K562 (cell line): ENCODE results near the gene CPA4. TPM values are rescaled to one million over a fixed set of nuclear protein-coding genes. Genes with fewer than 3 reads are reported as not detected.
A peak's percentile ranks its signal among the peaks of the same experiment; 100 is the strongest.

Experiments used
- ATAC-seq: fragments of 200-7000 bp; cut with Tn5 transposase; 3 replicates; pipeline ENCODE4 v1.9.1; 2020; ENCODE audit warnings: moderate library complexity
- BruUV-seq: library from RNA; stranded (reverse); fragments of 400-500 nt; replicated peaks from 2 replicates; lab custom pipeline; 2021; lab: Mats Ljungman, UMichigan
- CTCF ChIA-PET: fragments of 300-600 bp; formaldehyde crosslinking; extraction: SDS; loops from one replicate; lab custom pipeline; 2021; ENCODE audit warnings: low intra/inter-chr PET ratio; lab: Yijun Ruan, JAX
- POLR2A ChIA-PET: fragments of 300-600, 350-650 bp; sonication (Branson Sonifier 250); formaldehyde crosslinking; extraction: SDS; loops from one replicate; lab custom pipeline; 2021; ENCODE audit warnings: antibody characterized with exemption, inconsistent platforms; lab: Yijun Ruan, JAX
- DNase-seq, 4 experiments: peaks; one replicate each; pipeline versions ENCODE4 v3.0.0 to v3.0.0-alpha.2; 2011 to 2018; ENCODE audit warnings: low spot score in 3 of 4, mixed read lengths in 3 of 4; ENCODE audit errors: extremely low read depth in 1 of 4
- FAIRE-seq: peaks from 2 replicates; lab custom pipeline; 2011; peaks lifted over from hg19 to GRCh38; lab: Jason Lieb, UNC
- H2AFZ ChIP-seq: 2 replicates; pipeline ENCODE4 v1.6.0; 2011; ENCODE audit warnings: low read depth, low read length, control low read depth, inconsistent platforms
- H3K27ac ChIP-seq: fragments of 200-600 bp; 3 replicates; pipeline ENCODE4 v1.8.0; 2011; ENCODE audit warnings: low read depth, mild to moderate bottlenecking, control low read depth, inconsistent platforms, low read length, moderate library complexity, mixed read lengths; ENCODE audit errors: extremely low read depth
- H3K27me3 ChIP-seq, 2 experiments: fragments of 300-600 bp in 1 of 2; 2 replicates in 1 of 2; 3 replicates in 1 of 2; pipeline versions ENCODE4 v1.6.0 to v1.8.0; 2011; ENCODE audit warnings: inconsistent platforms in 2 of 2, low read length in 2 of 2, mild to moderate bottlenecking in 1 of 2, mixed read lengths in 1 of 2, moderate library complexity in 1 of 2; ENCODE audit not compliant: control insufficient read depth in 2 of 2, insufficient read depth in 2 of 2
- H3K36me3 ChIP-seq: fragments of 300-600 bp; 3 replicates; pipeline ENCODE4 v1.8.0; 2011; ENCODE audit warnings: mild to moderate bottlenecking, low read length, inconsistent platforms; ENCODE audit not compliant: control insufficient read depth, insufficient read depth
- H3K4me1 ChIP-seq, 2 experiments: fragments of 200-600 bp in 1 of 2; replicated peaks in 1 of 2; 2 replicates in 1 of 2; 3 replicates in 1 of 2; pipeline versions ENCODE4 v1.5.1 to v1.8.0; 2011; ENCODE audit warnings: inconsistent platforms in 2 of 2, low read length in 2 of 2, mild to moderate bottlenecking in 1 of 2, mixed read lengths in 1 of 2, moderate library complexity in 1 of 2; ENCODE audit not compliant: control insufficient read depth in 2 of 2, insufficient read depth in 2 of 2
- H3K4me2 ChIP-seq: 2 replicates; pipeline ENCODE4 v1.6.1; 2011; ENCODE audit warnings: low read length, control low read depth, inconsistent platforms, mixed read lengths; ENCODE audit not compliant: insufficient read depth
- H3K4me3 ChIP-seq: fragments of 200-600 bp; sonication (generic), shearing (Covaris generic); 2 replicates; pipeline ENCODE4 v1.5.1; 2016; ENCODE audit warnings: control low read depth, inconsistent platforms
- H3K79me2 ChIP-seq: fragments of 200-600 bp; 3 replicates; pipeline ENCODE4 v1.8.0; 2011; ENCODE audit warnings: low read length, inconsistent platforms; ENCODE audit not compliant: control insufficient read depth, insufficient read depth
- H3K9ac ChIP-seq, 2 experiments: 2 replicates each; pipeline versions ENCODE4 v1.6.0 to v1.6.1; 2011; ENCODE audit warnings: low read depth in 2 of 2, low read length in 2 of 2, control low read depth in 1 of 2, inconsistent platforms in 1 of 2, mild to moderate bottlenecking in 1 of 2, mixed read lengths in 1 of 2; ENCODE audit not compliant: insufficient read depth in 1 of 2
- H3K9me1 ChIP-seq: one replicate; pipeline ENCODE4 v1.6.0; 2011; ENCODE audit warnings: inconsistent platforms, mild to moderate bottlenecking, low read length, moderate library complexity; ENCODE audit not compliant: control insufficient read depth, insufficient read depth
- H3K9me3 ChIP-seq: replicated peaks from 2 replicates; pipeline ENCODE4 v1.5.1; 2011; ENCODE audit warnings: low read depth, low read length, inconsistent platforms; ENCODE audit not compliant: control insufficient read depth, insufficient read depth
- H4K20me1 ChIP-seq: replicated peaks from 2 replicates; pipeline ENCODE4 v1.6.1; 2011; ENCODE audit warnings: low read length, inconsistent platforms, mixed read lengths; ENCODE audit not compliant: control insufficient read depth, insufficient read depth
- CREB1 ChIP-seq, 2 experiments: sonication (generic) in 1 of 2; formaldehyde crosslinking in 1 of 2; IDR thresholded peaks; 2 replicates each; pipeline versions ENCODE4 v1.6.1 to v1.8.0; 2012 to 2022; ENCODE audit warnings: inconsistent platforms in 1 of 2, mild to moderate bottlenecking in 1 of 2, missing genetic modification reagents in 1 of 2, moderate library complexity in 1 of 2
- CTCF ChIP-seq, 3 experiments: IDR thresholded peaks in 2 of 3; conservative IDR thresholded peaks in 1 of 3; 2 replicates each; pipeline ENCODE4 v1.5.1; 2011 to 2012; ENCODE audit warnings: low read length in 3 of 3, mild to moderate bottlenecking in 3 of 3, control low read depth in 2 of 3, improper control_type of control experiment in 1 of 3, inconsistent platforms in 1 of 3, low read depth in 1 of 3, mixed read lengths in 1 of 3, moderate library complexity in 1 of 3; ENCODE audit not compliant: insufficient read depth in 2 of 3
- DACH1 ChIP-seq: fragments of 450-650 bp; IDR thresholded peaks from 2 replicates; pipeline ENCODE4 v1.6.1; 2018; ENCODE audit not compliant: partially characterized antibody
- EZH2 ChIP-seq: IDR thresholded peaks from 2 replicates; pipeline ENCODE4 v1.6.1; 2012; ENCODE audit warnings: low read depth, mild to moderate bottlenecking, inconsistent platforms, low read length, borderline replicate concordance
- JUND ChIP-seq, 2 experiments: IDR thresholded peaks; 2 replicates in 1 of 2; 3 replicates in 1 of 2; pipeline ENCODE4 v1.6.1; 2011; ENCODE audit warnings: borderline replicate concordance in 2 of 2, low read depth in 2 of 2, low read length in 2 of 2, improper control_type of control experiment in 1 of 2, missing biosample characterization in 1 of 2, missing genetic modification characterization in 1 of 2, missing genetic modification reagents in 1 of 2
- NFRKB ChIP-seq: fragments of 450-650 bp; IDR thresholded peaks from 2 replicates; pipeline ENCODE4 v1.6.1; 2016; ENCODE audit warnings: low read depth
- POU5F1 ChIP-seq: fragments of 150-350 bp; IDR thresholded peaks from 2 replicates; pipeline ENCODE4 v1.6.1; 2014; ENCODE audit warnings: borderline replicate concordance, low read length, low read depth, mild to moderate bottlenecking; ENCODE audit not compliant: partially characterized antibody
- SRSF9 ChIP-seq: fragments of 200-400 bp; formaldehyde crosslinking; IDR thresholded peaks from 2 replicates; pipeline ENCODE4 v1.6.1; 2017; ENCODE audit warnings: low read depth, low read length, borderline replicate concordance
- STAT5B ChIP-seq: fragments of 250-450 bp; sonication (Bioruptor Pico); IDR thresholded peaks from 2 replicates; pipeline ENCODE4 v1.8.0; 2021; ENCODE audit warnings: mild to moderate bottlenecking, inconsistent platforms
- U2AF1 ChIP-seq: fragments of 200-400 bp; formaldehyde crosslinking; optimal IDR thresholded peaks from 2 replicates; pipeline ENCODE3; 2017; ENCODE audit warnings: mild to moderate bottlenecking, low read depth, low read length, moderate library complexity
- ZNF586 ChIP-seq: fragments of 450-650 bp; formaldehyde crosslinking; conservative IDR thresholded peaks from 2 replicates; pipeline ENCODE4 v1.4.0; 2020; ENCODE audit warnings: mild to moderate bottlenecking, moderate library complexity
- ZNF699 ChIP-seq: fragments of 250-450 bp; sonication (Bioruptor Pico); IDR thresholded peaks from 2 replicates; pipeline ENCODE4 v1.8.0; 2021; ENCODE audit warnings: mild to moderate bottlenecking, moderate library complexity; ENCODE audit not compliant: insufficient replicate concordance
- WGBS: fragments of 100-300 bp; shearing (Covaris generic); methylation state at CpG from one replicate; pipeline ENCODE4 v1.1.6; 2016; ENCODE audit warnings: low coverage, mixed read lengths; ENCODE audit not compliant: insufficient coverage; ENCODE audit errors: missing lambda C conversion rate; 5-methylcytosine and 5-hydroxymethylcytosine counted together
- in situ Hi-C: fragments of 300-500 bp; cut with MboI; formaldehyde crosslinking; loops from 4 replicates; pipeline ENCODE4 v1.15.0; 2018; ENCODE audit warnings: inconsistent platforms, mixed read lengths
- intact Hi-C: fragments of 100-400 bp; cut with micrococcal nuclease; formaldehyde crosslinking; loops from 2 replicates; pipeline ENCODE4 v1.14.2; 2022
- polyA plus RNA-seq, 8 experiments: library from polyadenylated mRNA; depleted of rRNA in 4 of 8; stranded (reverse) in 5 of 8; unstranded in 3 of 8; fragments of >200 nt; fragmentation: Nextera tagmentation in 2 of 8; fragmentation: Illumina TruSeq in 1 of 8; extraction: Ambion mirVana in 2 of 8; extraction: Trizol in 1 of 8; gene quantifications; 2 replicates each; pipeline versions ENCODE4 v1.2.1 to v1.2.3, GENCODE V29; 2011 to 2014; ENCODE audit warnings: inconsistent platforms in 1 of 8, missing spikeins in 1 of 8
- total RNA-seq, 7 experiments: library from RNA; depleted of rRNA in 6 of 7; stranded (reverse); fragments of >200 nt in 6 of 7; fragmentation: Illumina TruSeq in 2 of 7; extraction: Trizol in 2 of 7; gene quantifications; 2 replicates each; pipeline versions ENCODE4 v1.2.1 to v1.2.3, GENCODE V29; 2011 to 2021; ENCODE audit warnings: low replicate concordance in 1 of 7

Gene CPA4
- total and polyA plus RNA-seq, 9 of the 15 experiments (the other 6 are each of a cell fraction or from before 2014, with no cell fraction given): not detected

DNA sequence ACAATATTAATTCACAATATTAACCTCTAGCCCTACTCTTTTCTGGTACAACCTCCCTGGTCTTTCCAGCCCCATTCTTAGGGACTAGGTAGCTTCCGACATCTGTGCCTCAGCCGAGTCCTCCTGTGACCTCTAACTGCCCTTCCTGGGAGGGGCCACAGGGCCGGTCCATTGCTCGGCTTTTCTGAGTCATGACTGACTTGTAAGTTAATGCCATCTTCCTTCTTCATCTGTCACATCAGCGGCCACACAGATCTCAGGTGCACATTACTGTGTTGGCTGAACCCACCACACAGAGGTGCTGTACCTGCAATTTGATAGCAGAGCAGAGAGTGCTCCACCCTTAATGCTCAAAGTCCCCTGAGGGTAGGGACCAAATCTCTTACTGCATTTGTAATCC, 4.1 kb upstream of the CPA4 start (continued):
- no peak for TF ChIP-seq ZNF699 (CRISPR knock-in tag)
- no peak for TF ChIP-seq U2AF1
- no peak for TF ChIP-seq CREB1 (IDR thresholded peaks at IDR 0.05)
- TF ChIP-seq CREB1 (CRISPR knock-in tag; IDR thresholded peaks at IDR 0.05): no peak
- TF ChIP-seq POU5F1: no peak

GRCh38 chr7:130289478-130289877, 3.5 kb upstream of the CPA4 start:
- ATAC-seq: no peak
- in situ Hi-C loops: no loop called here
- WGBS: 33% methylated on average over 9 of the region's 9 CpGs
- intact Hi-C loops: no loop called here
- Histone ChIP-seq H3K4me3 (no peak overlapping the region), H3K9me3 (no peaks in the 10 kb centered on the region), H3K4me1 (no peaks in the 10 kb centered on the region; a peak in 2 of 5 replicates), H3K9me1 (no peaks in the 10 kb centered on the region), H3K9ac (no peak overlapping the region), H3K79me2 (no peaks in the 10 kb centered on the region), H2AFZ (peak overlapping the region; percentile 11; the same call in 1 of the 2 replicates), H3K36me3 (no peaks in the 10 kb centered on the region), H3K4me2 (no peak overlapping the region), H3K27me3 (peaks cover 16 to 26% of the 10 kb centered on the region in 2 experiments; a peak in 4 of 5 replicates), H4K20me1 (no peaks in the 10 kb centered on the region), H3K27ac (no peak overlapping the region)
- CTCF ChIA-PET: no interaction called here
- no peak for FAIRE-seq
- BruUV-seq: no TSS peak
- no peak for DNase-seq
- POLR2A ChIA-PET: no interaction called here
- TF ChIP-seq EZH2 (no peak), DACH1 (no peak), NFRKB (no peak), STAT5B (CRISPR knock-in tag) (no peak), ZNF586 (CRISPR knock-in tag) (no peak), SRSF9 (no peak), CTCF (IDR thresholded peaks at IDR 0.05 in 2 of 3, conservative IDR thresholded peaks at IDR 0.05 in 1 of 3; ENCODE audit: insufficient read depth in 2 of 3, low read depth in 1 of 3, low read length in 3 of 3) (no peak), JUND (IDR thresholded peaks at IDR 0.05; ENCODE audit: borderline replicate concordance, low read depth, low read length) (no peak), JUND (tag; IDR thresholded peaks at IDR 0.05; ENCODE audit: borderline replicate concordance, low read depth, low read length) (no peak)
